Natural killer cell (primary cell): ENCODE data around the gene LPAR4. TPM values are rescaled to one million over a fixed set of nuclear protein-coding genes. Genes with fewer than 3 reads are reported as not detected.

Source experiments
- ATAC-seq, 3 donors: fragments of 150-1000 bp in 2 of 3; fragments of 200-7000 bp in 1 of 3; cut with Tn5 transposase; 1 replicate in 1 of 3; 2 replicates in 2 of 3; pipeline ENCODE4 v1.10.0; 2021; ENCODE audit warnings: mild to moderate bottlenecking in 2 of 3, moderate library complexity in 2 of 3
- DNase-seq, 2 donors: peaks; one replicate each; pipeline versions ENCODE4 v3.0.0 to v3.0.0-alpha.2; 2013 to 2021; ENCODE audit warnings: mixed read lengths in 1 of 2
- H3K27ac ChIP-seq: one replicate; pipeline ENCODE4 v1.5.1; 2013; ENCODE audit warnings: mild to moderate bottlenecking, low read length
- H3K27me3 ChIP-seq: one replicate; pipeline ENCODE4 v1.6.1; 2013; ENCODE audit warnings: low read length; ENCODE audit not compliant: control insufficient read depth, insufficient read depth
- H3K36me3 ChIP-seq: one replicate; pipeline ENCODE4 v1.6.1; 2013; ENCODE audit warnings: low read length; ENCODE audit not compliant: control insufficient read depth, insufficient read depth
- H3K4me1 ChIP-seq: one replicate; pipeline ENCODE4 v1.6.1; 2013; ENCODE audit warnings: low read length; ENCODE audit not compliant: control insufficient read depth, insufficient read depth
- H3K4me3 ChIP-seq: one replicate; pipeline ENCODE4 v1.5.1; 2013; ENCODE audit warnings: low read length
- H3K9me3 ChIP-seq: one replicate; pipeline ENCODE4 v1.6.1; 2013; ENCODE audit warnings: low read length; ENCODE audit not compliant: control insufficient read depth, insufficient read depth
- H3K27ac Mint-ChIP-seq, 2 donors: one replicate each; pipeline ENCODE4 v1.8.0; 2022; ENCODE audit warnings: mild to moderate bottlenecking in 2 of 2, mixed read lengths in 2 of 2, moderate library complexity in 1 of 2
- H3K27me3 Mint-ChIP-seq, 2 donors: one replicate each; pipeline ENCODE4 v1.8.0; 2022; ENCODE audit warnings: low read depth in 2 of 2, mixed read lengths in 2 of 2
- H3K36me3 Mint-ChIP-seq: one replicate; pipeline ENCODE4 v1.8.0; 2022; ENCODE audit warnings: mixed read lengths
- H3K4me1 Mint-ChIP-seq, 2 donors: one replicate each; pipeline ENCODE4 v1.8.0; 2022; ENCODE audit warnings: mixed read lengths in 2 of 2
- H3K4me3 Mint-ChIP-seq: one replicate; pipeline ENCODE4 v1.8.0; 2022; ENCODE audit warnings: mild to moderate bottlenecking, moderate library complexity, mixed read lengths
- H3K9me3 Mint-ChIP-seq, 2 donors: one replicate each; pipeline ENCODE4 v1.8.0; 2022; ENCODE audit warnings: mixed read lengths in 2 of 2
- WGBS: methylation state at CpG from one replicate; pipeline ENCODE4 v1.1.7; 2013; ENCODE audit warnings: missing lambda C conversion rate; ENCODE audit not compliant: insufficient coverage; 5-methylcytosine and 5-hydroxymethylcytosine counted together
- intact Hi-C: fragments of 100-400 bp; cut with micrococcal nuclease; formaldehyde crosslinking; loops from one replicate; pipeline ENCODE4 v1.14.2; 2022
- total RNA-seq, 4 donors: library from RNA; stranded (reverse); fragments of 120-200 nt in 1 of 4; gene quantifications; one replicate each; pipeline versions ENCODE4 v1.2.3 to v1.2.4, GENCODE V29; 2013 to 2022
- TF ChIP-seq, protein P1 (sequence below): fragments of 200-600 bp; IDR thresholded peaks from one replicate; pipeline ENCODE4 v1.8.0; 2022; ENCODE audit warnings: antibody characterized with exemption

The LPAR4 gene, protein sequence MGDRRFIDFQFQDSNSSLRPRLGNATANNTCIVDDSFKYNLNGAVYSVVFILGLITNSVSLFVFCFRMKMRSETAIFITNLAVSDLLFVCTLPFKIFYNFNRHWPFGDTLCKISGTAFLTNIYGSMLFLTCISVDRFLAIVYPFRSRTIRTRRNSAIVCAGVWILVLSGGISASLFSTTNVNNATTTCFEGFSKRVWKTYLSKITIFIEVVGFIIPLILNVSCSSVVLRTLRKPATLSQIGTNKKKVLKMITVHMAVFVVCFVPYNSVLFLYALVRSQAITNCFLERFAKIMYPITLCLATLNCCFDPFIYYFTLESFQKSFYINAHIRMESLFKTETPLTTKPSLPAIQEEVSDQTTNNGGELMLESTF
- total RNA-seq, result not detected
- total RNA-seq (2013), result not detected

DNA sequence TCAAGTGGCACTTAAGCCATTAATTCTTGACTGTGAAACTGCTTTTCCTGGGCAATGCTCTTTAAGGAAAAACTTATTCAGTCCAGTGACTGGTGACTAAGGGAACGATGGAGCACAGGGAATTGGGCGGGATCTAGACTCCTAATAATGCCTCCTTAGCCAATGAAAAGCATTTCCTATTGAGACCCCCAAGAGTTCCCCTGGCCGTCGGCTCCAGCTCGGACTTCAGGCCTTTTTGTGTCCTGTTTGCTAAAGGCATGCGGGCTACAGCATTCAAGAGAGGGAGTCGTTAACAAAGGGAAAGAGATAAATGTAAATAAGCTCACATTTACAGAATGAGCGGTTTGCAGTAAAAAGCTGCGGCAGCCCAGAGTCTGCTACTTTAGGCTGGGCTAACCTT, at the start of gene LPAR4:
Gene LPAR4 (plus strand): TSS at position 232 of the 400 bp plus-strand sequence. CDS start 7,150 bp downstream, outside the sequence.
- Mint-ChIP-seq H3K36me3 (no peaks in the 10 kb centered on the region), H3K27me3 (peaks cover 4 to 6% of the 10 kb centered on the region in 2 donors), H3K9me3 (no peaks in the 10 kb centered on the region), H3K4me3 (no peak within 1 kb of the TSS), H3K4me1 (peaks cover 0 to 6% of the 10 kb centered on the region in 2 donors), H3K27ac (no peak within 1 kb of the TSS)
- ATAC-seq, result no peak
- no peak for DNase-seq
- H3K27ac ChIP-seq, result no peak within 1 kb of the TSS
- H3K4me1 ChIP-seq, result no peaks in the 10 kb centered on the region
- intact Hi-C loops, result no loop called here
- H3K9me3 ChIP-seq, result no peaks in the 10 kb centered on the region
- H3K27me3 ChIP-seq, result no peaks in the 10 kb centered on the region
- WGBS, result 84% methylated on average over 8 of the region's 9 CpGs
- no peaks in the 10 kb centered on the region for H3K36me3 ChIP-seq
- no peak within 1 kb of the TSS for H3K4me3 ChIP-seq
- TF ChIP-seq, protein P1, sequence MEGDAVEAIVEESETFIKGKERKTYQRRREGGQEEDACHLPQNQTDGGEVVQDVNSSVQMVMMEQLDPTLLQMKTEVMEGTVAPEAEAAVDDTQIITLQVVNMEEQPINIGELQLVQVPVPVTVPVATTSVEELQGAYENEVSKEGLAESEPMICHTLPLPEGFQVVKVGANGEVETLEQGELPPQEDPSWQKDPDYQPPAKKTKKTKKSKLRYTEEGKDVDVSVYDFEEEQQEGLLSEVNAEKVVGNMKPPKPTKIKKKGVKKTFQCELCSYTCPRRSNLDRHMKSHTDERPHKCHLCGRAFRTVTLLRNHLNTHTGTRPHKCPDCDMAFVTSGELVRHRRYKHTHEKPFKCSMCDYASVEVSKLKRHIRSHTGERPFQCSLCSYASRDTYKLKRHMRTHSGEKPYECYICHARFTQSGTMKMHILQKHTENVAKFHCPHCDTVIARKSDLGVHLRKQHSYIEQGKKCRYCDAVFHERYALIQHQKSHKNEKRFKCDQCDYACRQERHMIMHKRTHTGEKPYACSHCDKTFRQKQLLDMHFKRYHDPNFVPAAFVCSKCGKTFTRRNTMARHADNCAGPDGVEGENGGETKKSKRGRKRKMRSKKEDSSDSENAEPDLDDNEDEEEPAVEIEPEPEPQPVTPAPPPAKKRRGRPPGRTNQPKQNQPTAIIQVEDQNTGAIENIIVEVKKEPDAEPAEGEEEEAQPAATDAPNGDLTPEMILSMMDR, result no peak

DNA sequence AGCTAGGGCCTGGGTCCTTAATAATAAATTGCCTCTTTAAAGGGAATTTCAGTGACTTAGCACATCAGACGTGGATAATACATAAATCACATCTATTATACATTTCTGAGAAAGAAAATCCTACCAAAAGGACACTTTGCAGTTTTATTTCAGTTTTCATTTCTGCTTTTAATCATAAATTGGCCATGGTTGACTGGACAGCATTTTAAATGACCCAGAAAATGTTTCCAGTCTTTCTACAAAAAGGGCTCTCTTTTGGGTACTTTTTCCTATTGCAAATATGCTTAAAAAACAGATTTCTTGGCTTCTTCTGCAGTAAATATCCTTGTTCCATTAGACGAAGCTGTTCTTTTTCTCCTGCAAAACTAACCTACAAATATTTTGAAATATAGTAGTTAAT, 41.4 kb upstream of the LPAR4 start:
- TF ChIP-seq, protein P1, result no peak
- DNase-seq (no peak), ATAC-seq (no peak)
- no peaks in the 10 kb centered on the region for H3K9me3 ChIP-seq
- H3K27ac ChIP-seq, result no peak overlapping the region
- H3K27me3 ChIP-seq, result no peaks in the 10 kb centered on the region
- no peaks in the 10 kb centered on the region for H3K36me3 Mint-ChIP-seq
- no peak overlapping the region for H3K27ac Mint-ChIP-seq
- no peaks in the 10 kb centered on the region for H3K4me1 ChIP-seq
- H3K27me3 Mint-ChIP-seq, result peaks cover 0 to 9% of the 10 kb centered on the region in 2 donors
- no peaks in the 10 kb centered on the region for H3K9me3 Mint-ChIP-seq
- WGBS, result no CpG with 5 or more reads among the region's 2 CpGs
- no peaks in the 10 kb centered on the region for H3K4me1 Mint-ChIP-seq
- H3K4me3 ChIP-seq, result no peak overlapping the region
- no peak overlapping the region for H3K4me3 Mint-ChIP-seq
- no peaks in the 10 kb centered on the region for H3K36me3 ChIP-seq
- intact Hi-C loops, result no loop called here

DNA sequence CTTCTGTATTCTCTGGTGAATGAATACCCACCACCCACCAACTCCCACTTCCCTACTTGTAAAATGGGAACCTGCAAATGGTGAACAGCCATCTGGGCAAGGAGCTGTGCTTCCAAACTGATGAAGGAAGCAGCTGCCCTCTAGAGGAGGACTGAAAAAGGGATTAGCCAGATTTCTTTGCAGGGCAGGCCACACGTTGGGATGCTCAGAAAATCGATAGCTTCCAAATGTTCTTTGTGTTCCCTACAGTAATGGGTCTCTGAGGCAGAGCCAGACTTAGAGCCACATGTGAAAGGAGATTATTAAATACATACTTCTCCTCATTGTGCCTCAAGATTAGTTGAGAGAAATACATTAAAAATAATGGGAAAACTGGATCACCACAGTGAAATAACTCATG, 39.3 kb upstream of the LPAR4 start:
- H3K4me1 Mint-ChIP-seq, result no peaks in the 10 kb centered on the region
- no peak for ATAC-seq
- H3K27ac Mint-ChIP-seq, result no peak overlapping the region
- TF ChIP-seq, protein P1, result no peak
- intact Hi-C loops, result no loop called here
- no peak overlapping the region for H3K4me3 Mint-ChIP-seq
- H3K36me3 Mint-ChIP-seq, result no peaks in the 10 kb centered on the region
- peak in 1 of 2 donors; percentile 1 for DNase-seq
- 44% methylated on average over 2 of the region's 2 CpGs for WGBS
- H3K27ac ChIP-seq, result no peak overlapping the region
- H3K36me3 ChIP-seq, result no peaks in the 10 kb centered on the region
- peaks cover 0 to 14% of the 10 kb centered on the region in 2 donors for H3K27me3 Mint-ChIP-seq
- no peak overlapping the region for H3K4me3 ChIP-seq
- H3K27me3 ChIP-seq, result no peaks in the 10 kb centered on the region
- no peaks in the 10 kb centered on the region for H3K9me3 Mint-ChIP-seq
- H3K4me1 ChIP-seq, result no peaks in the 10 kb centered on the region
- H3K9me3 ChIP-seq, result no peaks in the 10 kb centered on the region

DNA sequence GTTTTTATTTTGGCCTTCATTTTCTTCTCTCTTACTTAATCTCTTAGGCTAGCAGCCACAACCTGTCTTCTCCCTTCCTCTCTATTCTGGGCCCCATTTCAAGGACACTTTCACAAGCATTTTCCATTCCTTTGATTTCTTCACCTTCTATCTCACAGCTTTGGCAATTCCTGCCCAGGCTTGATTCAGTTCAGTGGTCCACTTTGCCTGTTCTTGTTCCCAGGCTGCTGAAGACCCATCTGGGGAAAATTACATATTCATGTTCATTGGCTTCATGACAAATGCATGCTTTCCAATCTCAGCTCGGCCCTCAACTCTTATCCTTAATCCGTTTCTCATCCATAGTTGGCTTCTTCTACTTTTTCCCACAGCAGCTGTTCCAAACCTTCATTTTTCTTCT, 38.7 kb upstream of the LPAR4 start:
- DNase-seq (no peak), ATAC-seq (no peak)
- no peak overlapping the region for H3K4me3 Mint-ChIP-seq
- intact Hi-C loops, result no loop called here
- Histone ChIP-seq H3K9me3 (no peaks in the 10 kb centered on the region), H3K4me3 (no peak overlapping the region), H3K4me1 (no peaks in the 10 kb centered on the region), H3K36me3 (no peaks in the 10 kb centered on the region), H3K27ac (no peak overlapping the region), H3K27me3 (no peaks in the 10 kb centered on the region)
- H3K27ac Mint-ChIP-seq, result no peak overlapping the region
- no peaks in the 10 kb centered on the region for H3K9me3 Mint-ChIP-seq
- H3K4me1 Mint-ChIP-seq, result no peaks in the 10 kb centered on the region
- TF ChIP-seq, protein P1, result no peak
- 98% methylated on average over 2 of the region's 2 CpGs for WGBS
- peaks cover 0 to 20% of the 10 kb centered on the region in 2 donors for H3K27me3 Mint-ChIP-seq
- H3K36me3 Mint-ChIP-seq, result no peaks in the 10 kb centered on the region
